Muscle of leg (tissue), 11 donors: ENCODE results near the gene PPP1R12B. TPM values are rescaled to one million over a fixed set of nuclear protein-coding genes. Genes with fewer than 3 reads are reported as not detected.
"Not testable (repeated sequence)": the region's sequence is repeated elsewhere in the genome, so short reads cannot be mapped to it uniquely, and the experiment has no call there.

ENCODE experiments used
- DNase-seq: peaks from one replicate; pipeline ENCODE4 v3.0.0; 2013
- H3K27ac ChIP-seq: one replicate; pipeline ENCODE4 v1.5.1; 2013; ENCODE audit warnings: mild to moderate bottlenecking, low read length, control low read depth
- H3K27me3 ChIP-seq: one replicate; pipeline ENCODE4 v1.6.1; 2013; ENCODE audit warnings: low read length; ENCODE audit not compliant: control insufficient read depth, insufficient read depth
- H3K36me3 ChIP-seq: one replicate; pipeline ENCODE4 v1.6.1; 2013; ENCODE audit warnings: low read length; ENCODE audit not compliant: control insufficient read depth, insufficient read depth
- H3K4me1 ChIP-seq: one replicate; pipeline ENCODE4 v1.6.1; 2013; ENCODE audit warnings: low read length; ENCODE audit not compliant: control insufficient read depth, insufficient read depth
- H3K4me3 ChIP-seq: one replicate; pipeline ENCODE4 v1.5.1; 2013; ENCODE audit warnings: low read length, control low read depth
- H3K9me3 ChIP-seq: replicated peaks from 2 replicates; pipeline ENCODE4 v1.6.1; 2013; ENCODE audit warnings: low read depth, low read length; ENCODE audit not compliant: control insufficient read depth
- WGBS: methylation state at CpG from one replicate; pipeline ENCODE4 v1.1.5; 2013; ENCODE audit warnings: missing lambda C conversion rate; ENCODE audit not compliant: insufficient coverage; 5-methylcytosine and 5-hydroxymethylcytosine counted together
- polyA plus RNA-seq, 8 donors: library from polyadenylated mRNA; unstranded; fragments of 120-200 nt; gene quantifications; one replicate each; pipeline versions ENCODE4 v1.2.1 to v1.2.3, GENCODE V29; 2013; ENCODE audit warnings: inconsistent platforms in 1 of 8, low replicate concordance in 1 of 8; ENCODE audit not compliant: insufficient read length in 8 of 8, insufficient read depth in 1 of 8
- total RNA-seq: library from RNA; stranded (reverse); fragments of 120-200 nt; gene quantifications from one replicate; pipeline ENCODE4 v1.2.4, GENCODE V29; 2013

Gene PPP1R12B
- total and polyA plus RNA-seq, 9 donors: 49.8 to 81.8 (median 71.6) TPM

DNA sequence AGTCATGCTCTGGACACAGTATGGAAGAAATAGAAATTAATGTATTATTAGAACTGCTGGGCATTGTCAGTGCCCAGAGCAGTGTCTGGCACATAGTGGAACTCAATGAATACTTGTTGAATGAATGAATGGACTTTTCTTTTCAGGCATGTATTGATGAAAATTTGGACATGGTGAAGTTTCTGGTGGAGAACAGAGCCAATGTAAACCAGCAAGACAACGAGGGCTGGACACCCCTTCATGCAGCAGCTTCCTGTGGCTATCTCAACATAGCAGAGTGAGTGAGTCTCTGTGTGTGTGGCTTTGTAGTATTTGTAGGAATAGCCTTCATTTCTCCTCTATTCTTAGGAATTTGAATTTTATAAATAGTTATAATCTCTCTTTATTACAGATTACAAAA, 68.1 kb downstream of the PPP1R12B start:
- no peak overlapping the region for H3K4me3 ChIP-seq
- no peaks in the 10 kb centered on the region for H3K36me3 ChIP-seq
- no peaks in the 10 kb centered on the region for H3K27me3 ChIP-seq
- H3K9me3 ChIP-seq: no peaks in the 10 kb centered on the region
- no peaks in the 10 kb centered on the region for H3K4me1 ChIP-seq
- no CpG with 5 or more reads among the region's 1 CpG for WGBS
- H3K27ac ChIP-seq: no peak overlapping the region
- no peak for DNase-seq

DNA sequence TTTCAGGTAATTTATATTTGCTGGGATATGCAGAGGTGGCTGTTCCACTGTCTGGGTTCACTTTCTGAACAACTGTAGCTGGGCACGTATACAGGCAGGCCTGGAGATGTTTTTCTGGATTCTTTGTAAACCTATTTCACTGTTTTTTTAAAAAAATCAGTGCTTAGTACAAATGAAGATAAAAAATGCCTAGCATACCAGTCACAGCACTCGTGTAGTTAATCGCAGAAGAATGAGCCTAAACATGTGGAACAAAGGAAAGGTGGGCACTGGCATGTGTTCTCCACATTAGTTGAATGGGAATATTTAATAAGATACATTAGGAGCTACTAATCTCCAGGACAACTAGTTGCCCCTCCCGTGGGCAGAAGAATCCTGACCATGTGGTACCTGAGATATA, 68.6 kb downstream of the PPP1R12B start:
- H3K9me3 ChIP-seq, H3K4me1 ChIP-seq: not testable (repeated sequence)

DNA sequence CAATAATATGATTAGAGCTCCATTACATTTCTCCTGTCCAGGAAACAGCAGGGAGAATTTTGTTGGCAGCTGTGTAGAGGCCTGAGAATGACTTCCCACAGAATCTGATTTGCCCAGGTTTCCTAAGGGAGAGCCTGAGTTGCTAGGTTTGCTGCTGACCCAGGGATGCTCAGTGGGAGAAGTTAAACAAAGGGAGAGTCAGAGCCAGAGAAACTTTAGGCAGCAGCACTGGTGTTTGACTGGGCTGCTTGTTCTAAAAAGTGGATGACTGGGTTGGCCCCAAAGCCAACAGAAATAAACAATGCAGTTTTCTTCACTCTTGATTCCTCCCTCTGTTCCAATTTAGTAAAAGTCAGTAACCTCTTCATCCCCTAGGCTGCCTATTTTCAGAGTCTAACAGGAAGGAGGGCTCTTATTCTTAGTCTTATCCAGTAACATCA, 69.3 kb downstream of the PPP1R12B start:
- not testable (repeated sequence) for H3K27me3 ChIP-seq, H3K4me1 ChIP-seq, H3K36me3 ChIP-seq, H3K9me3 ChIP-seq, H3K27ac ChIP-seq, H3K4me3 ChIP-seq
- peak; percentile 37 for DNase-seq

More for the DNA sequence above, 68.6 kb downstream of the PPP1R12B start:
- not testable (repeated sequence) for H3K4me3 ChIP-seq, H3K27me3 ChIP-seq, DNase-seq, H3K27ac ChIP-seq, H3K36me3 ChIP-seq
- WGBS: no CpG with 5 or more reads among the region's 4 CpGs

DNA sequence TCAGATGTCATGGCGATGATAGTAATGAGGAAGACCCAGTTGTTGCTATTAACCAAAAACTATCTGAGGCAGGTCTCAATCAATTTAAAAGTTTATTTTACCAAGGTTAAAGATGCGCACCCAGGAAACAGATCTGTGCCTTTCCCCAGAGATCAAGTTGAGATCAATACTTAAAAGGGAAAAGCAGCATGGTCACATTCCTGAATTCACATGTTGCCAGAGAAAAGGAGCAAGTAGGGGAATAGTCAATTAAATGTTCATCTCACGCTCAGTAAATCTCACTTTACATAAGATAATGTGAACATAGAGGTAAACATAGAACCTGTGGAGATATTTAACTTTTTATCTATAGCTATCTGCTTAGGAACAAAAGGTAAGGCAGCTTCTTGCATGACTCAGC, 71.2 kb downstream of the PPP1R12B start:
- H3K4me1 ChIP-seq, H3K27ac ChIP-seq: not testable (repeated sequence)
- WGBS: no CpG with 5 or more reads among the region's 3 CpGs

DNA sequence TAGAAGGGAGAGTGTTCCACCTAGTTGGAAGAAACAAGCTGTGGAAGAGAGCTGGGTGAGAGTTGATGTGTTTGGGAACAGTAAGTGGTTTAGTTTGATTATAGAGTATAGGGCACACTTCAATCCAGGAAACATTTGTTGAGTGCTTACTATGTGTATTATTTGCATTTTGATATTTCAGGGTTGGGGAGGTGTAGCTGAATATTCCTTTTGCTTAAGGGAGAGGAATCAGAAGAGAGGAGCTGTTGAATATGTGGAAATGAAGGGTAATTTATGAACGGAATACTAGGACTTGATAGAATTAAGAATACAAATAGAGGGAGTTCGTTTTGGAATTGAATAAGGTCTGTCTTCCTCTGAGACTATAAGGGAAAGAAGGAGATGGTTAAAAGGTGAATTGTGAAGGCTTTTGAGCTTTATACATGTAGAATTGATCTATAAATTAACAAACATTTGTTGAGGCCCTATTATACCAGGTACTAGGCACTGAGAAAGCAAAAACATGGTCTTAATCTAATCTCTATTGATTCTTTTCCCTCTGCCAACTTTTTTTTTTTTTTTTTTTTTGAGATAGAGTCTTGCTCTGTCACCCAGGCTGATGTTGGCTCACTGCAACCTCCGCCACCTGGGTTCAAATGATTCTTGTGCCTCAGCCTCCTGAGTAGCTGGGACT, 72.1 kb downstream of the PPP1R12B start:
- H3K4me3 ChIP-seq, H3K27me3 ChIP-seq, H3K9me3 ChIP-seq, H3K27ac ChIP-seq, DNase-seq, H3K4me1 ChIP-seq, H3K36me3 ChIP-seq: not testable (repeated sequence)
- WGBS: no CpG with 5 or more reads among the region's 3 CpGs

More for the DNA sequence above, 71.2 kb downstream of the PPP1R12B start:
- H3K27me3 ChIP-seq, H3K36me3 ChIP-seq, H3K9me3 ChIP-seq, DNase-seq, H3K4me3 ChIP-seq: not testable (repeated sequence)

DNA sequence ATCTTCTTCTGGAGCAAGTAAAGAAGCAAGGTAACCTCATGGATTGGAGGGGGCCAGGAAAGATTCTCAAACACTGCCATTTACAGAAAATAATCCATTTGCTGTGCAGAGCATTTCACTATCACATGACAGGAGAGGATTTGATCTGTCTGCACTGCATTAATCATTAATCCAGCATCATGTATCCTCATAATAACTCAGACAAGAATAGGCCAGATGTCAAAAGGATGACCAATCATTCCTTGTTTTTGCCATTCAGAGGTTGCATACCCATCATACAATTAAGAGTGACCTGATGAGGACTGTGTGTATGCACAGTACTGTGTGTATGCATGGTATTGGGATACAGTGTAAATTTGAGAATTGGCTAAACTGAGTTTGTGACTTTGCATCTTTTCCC, 74.2 kb downstream of the PPP1R12B start:
- H3K36me3 ChIP-seq, H3K4me1 ChIP-seq, DNase-seq, H3K27ac ChIP-seq, H3K27me3 ChIP-seq, H3K4me3 ChIP-seq, H3K9me3 ChIP-seq: not testable (repeated sequence)

DNA sequence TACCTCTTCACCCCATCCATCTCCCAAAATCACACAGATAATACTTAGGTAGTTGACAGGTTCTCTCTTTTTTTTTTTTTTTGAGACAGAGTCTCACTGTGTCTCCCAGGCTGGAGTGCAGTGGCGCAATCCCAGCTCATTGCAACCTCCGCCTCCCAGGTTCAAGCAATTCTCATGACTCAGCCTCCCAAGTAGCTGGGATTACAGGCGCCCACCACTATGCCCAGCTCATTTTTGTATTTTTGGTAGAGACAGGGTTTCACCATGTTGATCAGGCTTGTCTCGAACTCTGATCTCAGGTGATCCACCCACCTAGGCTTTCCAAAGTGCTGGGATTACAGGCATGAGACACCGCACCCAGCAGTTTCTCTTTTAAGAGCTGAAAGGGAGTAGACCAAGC, 75.8 kb downstream of the PPP1R12B start:
- not testable (repeated sequence) for H3K9me3 ChIP-seq, H3K27me3 ChIP-seq, H3K27ac ChIP-seq, DNase-seq, H3K36me3 ChIP-seq, H3K4me3 ChIP-seq, H3K4me1 ChIP-seq
- no CpG with 5 or more reads among the region's 5 CpGs for WGBS

DNA sequence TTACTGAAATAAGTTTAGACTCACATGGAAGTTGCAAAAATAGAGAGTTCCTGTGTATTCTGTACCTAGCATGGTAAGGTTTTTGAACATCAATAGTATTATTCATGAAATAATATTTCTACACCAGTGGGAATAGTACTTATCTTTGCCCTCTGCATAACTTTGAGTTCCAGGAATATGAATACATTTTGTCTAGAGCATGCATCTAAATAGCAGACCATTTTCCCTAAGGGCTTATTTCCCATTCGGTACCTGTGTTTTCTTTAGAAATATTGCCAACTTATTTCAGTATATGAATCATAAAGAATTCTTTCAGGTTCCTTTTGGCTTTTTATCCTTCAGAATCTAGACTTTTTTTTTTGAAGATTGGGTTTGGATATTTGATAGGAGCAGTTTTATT, 81.6 kb downstream of the PPP1R12B start:
- peaks cover 13% of the 10 kb centered on the region for H3K36me3 ChIP-seq
- H3K4me3 ChIP-seq, H3K27me3 ChIP-seq, DNase-seq, H3K4me1 ChIP-seq, H3K9me3 ChIP-seq, H3K27ac ChIP-seq: not testable (repeated sequence)
- WGBS: no CpG with 5 or more reads among the region's 1 CpG

DNA sequence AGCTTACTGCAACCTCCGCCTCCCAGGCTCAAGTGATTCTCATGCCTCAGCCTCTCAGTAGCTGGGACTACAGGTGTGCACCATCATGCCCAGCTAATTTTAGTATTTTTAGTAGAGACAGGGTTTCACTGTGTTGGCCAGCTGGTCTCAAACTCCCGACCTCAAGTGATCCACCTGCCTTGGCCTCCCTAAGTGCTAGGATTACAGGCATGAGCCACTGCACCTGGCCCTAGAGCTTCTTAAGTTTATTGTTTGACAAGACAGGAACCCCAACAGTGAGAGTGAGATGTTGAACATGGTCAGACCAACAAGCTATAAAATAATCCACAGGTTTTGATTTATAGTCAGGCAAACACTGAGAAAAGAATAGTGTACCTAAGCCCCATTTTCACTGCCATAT, 83.8 kb downstream of the PPP1R12B start:
- H3K9me3 ChIP-seq, DNase-seq, H3K4me3 ChIP-seq, H3K27ac ChIP-seq, H3K27me3 ChIP-seq, H3K4me1 ChIP-seq: not testable (repeated sequence)
- 93% methylated on average over 2 of the region's 2 CpGs for WGBS
- peaks cover 22% of the 10 kb centered on the region for H3K36me3 ChIP-seq

DNA sequence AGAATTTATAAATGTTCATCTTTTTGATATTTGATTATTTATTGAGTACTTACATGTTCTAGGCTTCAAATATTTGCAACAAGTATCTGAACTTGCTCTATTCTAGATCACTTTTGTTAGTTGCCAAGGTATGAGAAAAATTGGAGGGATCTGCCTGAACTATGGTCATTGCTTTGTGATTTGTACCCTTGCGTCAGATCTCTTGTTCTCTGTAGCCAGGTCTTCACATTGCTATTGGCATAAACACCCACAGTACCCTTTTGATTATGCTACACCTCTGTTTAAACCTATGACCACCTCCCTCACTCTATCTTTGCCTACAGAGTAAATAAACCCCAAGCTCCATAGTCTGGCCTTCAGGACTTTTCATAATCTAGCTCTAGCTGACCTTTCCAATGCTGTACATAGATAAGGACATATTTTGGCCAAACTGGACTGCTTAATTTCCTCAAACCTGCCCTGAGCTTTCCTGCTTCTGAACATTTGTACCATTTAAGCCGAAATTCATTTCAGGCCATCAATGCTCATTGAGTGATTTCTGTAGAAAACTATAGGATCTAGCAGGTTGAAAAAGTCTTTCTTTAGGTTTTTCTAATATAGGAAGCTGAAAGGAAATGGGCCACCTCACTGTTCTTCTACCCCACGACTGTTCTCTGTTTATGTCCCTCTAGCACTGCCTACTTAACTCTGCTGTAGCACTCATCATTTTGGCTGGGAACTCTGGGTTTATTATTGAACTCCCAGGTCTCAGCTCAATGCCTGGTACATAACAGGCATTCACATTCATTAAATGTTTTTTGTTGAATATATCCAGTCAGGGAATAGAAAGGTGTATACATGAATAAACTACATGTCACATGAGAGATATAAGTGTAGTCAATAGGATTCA, 84.9 kb downstream of the PPP1R12B start:
- H3K36me3 ChIP-seq: peaks cover 28% of the 10 kb centered on the region
- no peak overlapping the region for H3K4me3 ChIP-seq
- H3K27me3 ChIP-seq: no peaks in the 10 kb centered on the region
- H3K4me1 ChIP-seq: no peaks in the 10 kb centered on the region
- no CpG with 5 or more reads among the region's 3 CpGs for WGBS
- H3K27ac ChIP-seq: no peak overlapping the region
- no peaks in the 10 kb centered on the region for H3K9me3 ChIP-seq
- DNase-seq: no peak
